Caco-2 (cell line): ENCODE data around the gene ASTN2. TPM values are rescaled to one million over a fixed set of nuclear protein-coding genes. Genes with fewer than 3 reads are reported as not detected.

ENCODE experiments used
- BruUV-seq: library from RNA; stranded (reverse); fragments of 400-500 nt; replicated peaks from 2 replicates; lab custom pipeline; 2021; lab: Mats Ljungman, UMichigan
- CTCF ChIA-PET: fragments of 300-600 bp; sonication (Branson Sonifier 250); formaldehyde crosslinking; loops from one replicate; lab custom pipeline; 2022; ENCODE audit warnings: antibody characterized with exemption; lab: Charles Lee
- POLR2A ChIA-PET: fragments of 300-600 bp; sonication (Branson Sonifier 250); formaldehyde crosslinking; loops from one replicate; lab custom pipeline; 2022; ENCODE audit warnings: antibody characterized with exemption; lab: Charles Lee
- DNase-seq, 2 experiments: peaks; one replicate each; pipeline versions ENCODE4 v3.0.0 to v3.0.0-alpha.2; 2020 to 2022
- H3K27me3 ChIP-seq: replicated peaks from 2 replicates; pipeline ENCODE4 v1.6.0; 2011; ENCODE audit warnings: low read length; ENCODE audit not compliant: control insufficient read depth, insufficient read depth
- H3K36me3 ChIP-seq: 2 replicates; pipeline ENCODE4 v1.5.1; 2011; ENCODE audit warnings: low read length; ENCODE audit not compliant: control insufficient read depth, insufficient read depth
- H3K4me1 ChIP-seq: fragments of 250-450 bp; sonication (Bioruptor Pico); 2 replicates; pipeline ENCODE4 v1.5.1; 2020; ENCODE audit warnings: mild to moderate bottlenecking
- H3K4me3 ChIP-seq: 2 replicates; pipeline ENCODE4 v1.5.1; 2011; ENCODE audit warnings: low read depth, mild to moderate bottlenecking, control low read depth, low read length
- H3K9me3 ChIP-seq: fragments of 250-450 bp; sonication (Bioruptor Pico); 2 replicates; pipeline ENCODE4 v1.5.1; 2020; ENCODE audit warnings: mild to moderate bottlenecking, moderate library complexity
- H3K27ac Mint-ChIP-seq: one replicate; pipeline ENCODE4 v1.8.0; 2022; ENCODE audit warnings: mixed read lengths; ENCODE audit not compliant: unreplicated experiment
- H3K27me3 Mint-ChIP-seq: one replicate; pipeline ENCODE4 v1.8.0; 2022; ENCODE audit warnings: mixed read lengths; ENCODE audit not compliant: insufficient read depth, unreplicated experiment
- H3K36me3 Mint-ChIP-seq: one replicate; pipeline ENCODE4 v1.8.0; 2022; ENCODE audit warnings: mild to moderate bottlenecking, mixed read lengths; ENCODE audit not compliant: insufficient read depth, unreplicated experiment
- H3K4me1 Mint-ChIP-seq: one replicate; pipeline ENCODE4 v1.8.0; 2022; ENCODE audit warnings: low read depth, mixed read lengths; ENCODE audit not compliant: unreplicated experiment
- H3K4me3 Mint-ChIP-seq: one replicate; pipeline ENCODE4 v1.8.0; 2022; ENCODE audit warnings: mild to moderate bottlenecking, moderate library complexity, mixed read lengths; ENCODE audit not compliant: unreplicated experiment
- H3K9me3 Mint-ChIP-seq: one replicate; pipeline ENCODE4 v1.8.0; 2022; ENCODE audit warnings: mixed read lengths; ENCODE audit not compliant: unreplicated experiment
- CTCF ChIP-seq, 2 experiments: fragments of 200-600 bp in 1 of 2; IDR thresholded peaks; 1 replicate in 1 of 2; 2 replicates in 1 of 2; pipeline versions ENCODE4 v1.5.1 to v1.8.0; 2011 to 2022; ENCODE audit warnings: antibody characterized with exemption in 1 of 2, control low read depth in 1 of 2, inconsistent platforms in 1 of 2, low read depth in 1 of 2, low read length in 1 of 2, mild to moderate bottlenecking in 1 of 2, moderate library complexity in 1 of 2; ENCODE audit not compliant: insufficient read depth in 1 of 2, severe bottlenecking in 1 of 2, unreplicated experiment in 1 of 2
- intact Hi-C: fragments of 100-400 bp; cut with micrococcal nuclease; formaldehyde crosslinking; loops from one replicate; pipeline ENCODE4 v1.10.0; 2022; ENCODE audit not compliant: unreplicated experiment
- total RNA-seq: library from RNA; stranded (reverse); gene quantifications from 2 replicates; pipeline ENCODE4 v1.2.3, GENCODE V29; 2022

Gene ASTN2
- total RNA-seq, 1 experiment from 2014 or later: 12.7 TPM

GRCh38 chr9:117224695-117225094 lies 190.2 kb downstream of the ASTN2 start:
- Mint-ChIP-seq H3K27me3 (no peaks in the 10 kb centered on the region), H3K9me3 (no peaks in the 10 kb centered on the region), H3K4me1 (peaks cover 5% of the 10 kb centered on the region), H3K36me3 (no peaks in the 10 kb centered on the region), H3K27ac (no peak overlapping the region), H3K4me3 (no peak overlapping the region)
- intact Hi-C loops: no loop called here
- no peak for DNase-seq
- Histone ChIP-seq H3K27me3 (no peaks in the 10 kb centered on the region), H3K9me3 (no peaks in the 10 kb centered on the region), H3K36me3 (no peaks in the 10 kb centered on the region), H3K4me1 (no peaks in the 10 kb centered on the region), H3K4me3 (no peak overlapping the region)
- no peak for TF ChIP-seq CTCF (IDR thresholded peaks at IDR 0.05; ENCODE audit: insufficient read depth in 1 of 2, low read depth in 1 of 2, low read length in 1 of 2, severe bottlenecking in 1 of 2, unreplicated experiment in 1 of 2)
- no TSS peak for BruUV-seq
- POLR2A ChIA-PET: no interaction called here
- CTCF ChIA-PET: no interaction called here

- no TSS peak for BruUV-seq
- no peak overlapping the region for H3K27ac Mint-ChIP-seq
Measured at GRCh38 chr9:117218951-117219350, 195.9 kb downstream of the ASTN2 start.

GRCh38 chr9:117214416-117214815 lies 200.4 kb downstream of the ASTN2 start:
- H3K4me3 Mint-ChIP-seq: no peak overlapping the region
- H3K36me3 ChIP-seq: no peaks in the 10 kb centered on the region
- no peaks in the 10 kb centered on the region for H3K36me3 Mint-ChIP-seq
- H3K27me3 ChIP-seq: no peaks in the 10 kb centered on the region
- no peak overlapping the region for H3K27ac Mint-ChIP-seq
- no peak overlapping the region for H3K4me3 ChIP-seq
- H3K9me3 ChIP-seq: no peaks in the 10 kb centered on the region; the same call in 1 of the 2 replicates
- no peak for TF ChIP-seq CTCF (IDR thresholded peaks at IDR 0.05; ENCODE audit: insufficient read depth in 1 of 2, low read depth in 1 of 2, low read length in 1 of 2, severe bottlenecking in 1 of 2, unreplicated experiment in 1 of 2)
- ChIA-PET POLR2A (no interaction called here), CTCF (no interaction called here)
- no peaks in the 10 kb centered on the region for H3K4me1 ChIP-seq
- no TSS peak for BruUV-seq
- H3K27me3 Mint-ChIP-seq: peaks cover 9% of the 10 kb centered on the region
- peaks cover 9% of the 10 kb centered on the region for H3K9me3 Mint-ChIP-seq
- H3K4me1 Mint-ChIP-seq: no peaks in the 10 kb centered on the region
- DNase-seq: no peak
- intact Hi-C loops: no loop called here

More at GRCh38 chr9:117218951-117219350, 195.9 kb downstream of the ASTN2 start:
- H3K4me1 Mint-ChIP-seq: no peaks in the 10 kb centered on the region
- no peaks in the 10 kb centered on the region for H3K36me3 Mint-ChIP-seq
- H3K36me3 ChIP-seq: no peaks in the 10 kb centered on the region
- no peaks in the 10 kb centered on the region for H3K9me3 ChIP-seq
- ChIA-PET POLR2A (no interaction called here), CTCF (no interaction called here)
- no peak overlapping the region for H3K4me3 Mint-ChIP-seq
- H3K4me1 ChIP-seq: no peaks in the 10 kb centered on the region
- no peaks in the 10 kb centered on the region for H3K27me3 Mint-ChIP-seq
- no peak overlapping the region for H3K4me3 ChIP-seq
- H3K27me3 ChIP-seq: no peaks in the 10 kb centered on the region
- intact Hi-C loops: no loop called here
- DNase-seq: no peak
- H3K9me3 Mint-ChIP-seq: no peaks in the 10 kb centered on the region
- no peak for TF ChIP-seq CTCF (IDR thresholded peaks at IDR 0.05; ENCODE audit: insufficient read depth in 1 of 2, low read depth in 1 of 2, low read length in 1 of 2, severe bottlenecking in 1 of 2, unreplicated experiment in 1 of 2)
